OCI-LY7 (cell line): Measurements from ENCODE around the gene PROSER1.

Experiments used
- CTCF ChIP-seq: fragments of 200-600 bp; sonication (generic); conservative IDR thresholded peaks from 2 replicates; pipeline ENCODE4 v1.5.1; 2014; ENCODE audit warnings: mild to moderate bottlenecking, antibody characterized with exemption, low read length, moderate library complexity, mixed read lengths
- EZH2phosphoT487 ChIP-seq: fragments of 200-600 bp; sonication (generic); IDR thresholded peaks from 2 replicates; pipeline ENCODE4 v1.6.1; 2018; ENCODE audit warnings: low read depth, borderline replicate concordance, mild to moderate bottlenecking, mixed run types, antibody characterized with exemption, low read length, moderate library complexity, mixed read lengths

- no peak for TF ChIP-seq CTCF
- TF ChIP-seq EZH2phosphoT487: no peak
Measured at GRCh38 chr13:39023316-39023715, 14.6 kb downstream of the PROSER1 start.
